Measurements from ENCODE around the gene CDH18. TPM values are rescaled to one million over a fixed set of nuclear protein-coding genes. Genes with fewer than 3 reads are reported as not detected.

The CDH18 gene
- total and polyA plus RNA-seq, 2 donors (not counting 3 experiments of a cell fraction or from before 2014, with no cell fraction given) = 0.06 TPM; not detected in 1

GRCh38 chr5:19424506-19424905 lies 563.5 kb downstream of the CDH18 start:
- Histone ChIP-seq H3K4me3 (replicated peaks in 1 of 3; ENCODE audit: insufficient read depth in 1 of 3, low read depth in 1 of 3, low read length in 3 of 3) (no peak overlapping the region), H3K79me2 (ENCODE audit: control insufficient read depth, insufficient read depth, low read length) (no peaks in the 10 kb centered on the region), H3K9me1 (replicated peaks; ENCODE audit: control insufficient read depth, extremely low read depth, insufficient read depth, low read length) (no peaks in the 10 kb centered on the region), H4K20me1 (replicated peaks; ENCODE audit: control insufficient read depth, extremely low read depth, insufficient read depth, low read length) (no peaks in the 10 kb centered on the region), H3K4me1 (ENCODE audit: control insufficient read depth, extremely low read depth, insufficient read depth, low read length) (no peaks in the 10 kb centered on the region), H3K36me3 (ENCODE audit: control insufficient read depth in 2 of 2, extremely low read depth in 1 of 2, insufficient read depth in 2 of 2, low read length in 2 of 2) (no peaks in the 10 kb centered on the region), H3K9me3 (replicated peaks; ENCODE audit: control insufficient read depth, insufficient read depth, low read length) (no peaks in the 10 kb centered on the region), H3K4me2 (ENCODE audit: insufficient read depth, low read length) (no peak overlapping the region), H3K27me3 (ENCODE audit: control insufficient read depth in 2 of 2, insufficient read depth in 2 of 2, low read length in 2 of 2) (no peaks in the 10 kb centered on the region), H3K9ac (replicated peaks; ENCODE audit: extremely low read depth, insufficient read depth, low read length) (no peak overlapping the region), H2AFZ (ENCODE audit: low read depth, low read length) (no peak overlapping the region), H3K27ac (ENCODE audit: insufficient read depth, low read depth, low read length) (no peak overlapping the region)
- CTCF ChIA-PET = no interaction called here
- BruUV-seq (replicated peaks) = no TSS peak
- intact Hi-C loops (cut with micrococcal nuclease) = no loop called here
- TF ChIP-seq POLR2A (IDR thresholded peaks at IDR 0.05; ENCODE audit: low read depth, low read length) = no peak
- no peak for TF ChIP-seq CTCF (IDR thresholded peaks at IDR 0.05; ENCODE audit: extremely low read depth in 1 of 2, insufficient read depth in 1 of 2, low read depth in 1 of 2, low read length in 2 of 2)
- TF ChIP-seq GATA2 (IDR thresholded peaks at IDR 0.05; ENCODE audit: insufficient read depth, insufficient read length, low read depth, low read length) = no peak
- no peak for TF ChIP-seq EZH2 (IDR thresholded peaks at IDR 0.05; ENCODE audit: borderline replicate concordance, low read depth, low read length, severe bottlenecking)
- no peak for TF ChIP-seq POLR2AphosphoS5 (IDR thresholded peaks at IDR 0.05; ENCODE audit: insufficient read depth, low read depth, low read length)
- no peak for TF ChIP-seq MAX (IDR thresholded peaks at IDR 0.05; ENCODE audit: insufficient read depth, insufficient read length)
- TF ChIP-seq FOS (IDR thresholded peaks at IDR 0.05; ENCODE audit: borderline replicate concordance, insufficient read depth, low read length) = no peak
- TF ChIP-seq MYC (IDR thresholded peaks at IDR 0.05; ENCODE audit: low read depth, low read length) = no peak
- TF ChIP-seq JUN (IDR thresholded peaks at IDR 0.05; ENCODE audit: borderline replicate concordance, insufficient read depth, insufficient read length, low read depth) = no peak
- DNase-seq (ENCODE audit: low read depth, low spot score) (no peak), FAIRE-seq (no peak)
- dilution Hi-C loops (cut with MboI; ENCODE audit: extremely low pct_ligation_motif_present, low sequenced_read_pairs) = no loop called here
- POLR2A ChIA-PET = no interaction called here

Measured in endothelial cell of umbilical vein (primary cell).